RCC 7860 (cell line): Measurements from ENCODE around the gene WDR20.

Experiments
- DNase-seq: peaks from one replicate; pipeline ENCODE4 v3.0.0-alpha.2; 2015; ENCODE audit warnings: low spot score
- FAIRE-seq: peaks from 2 replicates; lab custom pipeline; 2012; peaks lifted over from hg19 to GRCh38; lab: Jason Lieb, UNC

The WDR20 gene

DNA sequence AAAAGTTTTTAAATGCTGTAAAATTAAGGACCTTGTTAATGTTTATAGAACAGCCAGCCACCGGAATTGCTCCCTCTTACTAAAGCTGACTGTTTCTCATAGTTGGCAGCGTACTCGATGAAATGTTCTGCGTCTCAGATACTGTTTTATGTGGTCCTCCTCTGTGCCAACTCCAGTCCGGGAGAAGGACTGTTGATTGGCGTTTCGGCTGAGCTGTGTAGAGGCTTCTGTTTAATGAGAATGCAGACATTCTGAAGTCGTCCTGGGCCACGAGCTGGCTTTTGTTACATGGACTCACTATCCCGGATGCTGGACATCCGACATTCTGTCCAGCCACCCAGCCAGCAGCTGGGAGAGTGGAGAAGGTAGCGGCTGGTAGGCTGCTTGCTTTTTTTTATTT, 75.4 kb downstream of the WDR20 start:
- DNase-seq (no peak), FAIRE-seq (no peak)

DNA sequence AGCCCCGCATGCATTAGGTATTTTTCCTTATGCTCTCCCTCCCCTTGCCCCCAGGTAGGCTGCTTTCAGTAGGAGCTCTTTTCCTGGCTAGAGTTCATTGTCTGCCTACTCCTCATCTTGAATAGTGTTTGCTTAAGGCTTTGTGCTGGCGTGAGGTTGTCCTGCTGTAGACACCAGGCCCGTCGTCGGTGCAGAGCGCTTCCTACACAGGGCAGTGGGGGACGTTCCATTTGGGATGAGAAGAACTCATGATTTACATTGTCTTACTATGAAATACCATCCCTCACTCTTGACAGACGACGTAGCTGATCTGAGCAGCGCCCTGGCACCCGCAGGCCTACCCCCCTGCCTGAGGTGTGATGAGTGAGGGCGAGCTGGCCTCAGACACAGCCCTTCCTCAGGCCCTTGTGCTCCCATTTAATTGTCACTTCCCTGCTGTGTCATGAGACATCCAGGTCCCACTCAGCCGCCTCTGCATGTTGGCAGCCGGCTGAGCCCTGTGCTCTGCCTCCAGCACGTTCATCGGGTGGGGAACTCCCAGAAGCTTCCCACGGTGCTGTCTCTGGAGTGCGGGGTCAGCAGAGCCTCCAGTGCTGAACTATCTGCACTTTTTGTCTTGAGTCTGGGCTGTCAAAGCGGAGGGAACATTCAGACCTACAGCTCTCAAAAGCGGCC, 76.0 kb downstream of the WDR20 start:
- DNase-seq = peak; percentile 11
- no peak for FAIRE-seq

DNA sequence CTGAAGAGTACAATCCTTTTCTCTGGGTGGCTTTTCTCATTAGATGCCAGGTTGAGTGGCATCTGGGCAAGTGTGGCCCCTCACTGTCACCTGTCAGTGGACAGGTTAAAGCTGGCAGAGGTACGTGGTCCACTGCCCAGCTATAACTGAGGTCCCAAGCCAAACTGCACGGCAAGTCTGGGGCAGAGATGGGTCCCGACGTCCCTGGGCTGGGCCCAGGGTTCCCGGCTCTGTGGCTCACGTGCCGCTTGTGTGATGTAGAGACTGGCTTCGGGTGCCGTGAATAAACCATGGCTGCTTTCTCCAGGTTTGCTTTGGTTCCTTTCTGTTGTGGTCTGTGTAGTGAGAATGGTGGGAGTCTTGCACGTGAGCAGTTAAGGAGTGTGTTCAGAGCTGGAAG, 77.7 kb downstream of the WDR20 start:
- DNase-seq (no peak), FAIRE-seq (no peak)

DNA sequence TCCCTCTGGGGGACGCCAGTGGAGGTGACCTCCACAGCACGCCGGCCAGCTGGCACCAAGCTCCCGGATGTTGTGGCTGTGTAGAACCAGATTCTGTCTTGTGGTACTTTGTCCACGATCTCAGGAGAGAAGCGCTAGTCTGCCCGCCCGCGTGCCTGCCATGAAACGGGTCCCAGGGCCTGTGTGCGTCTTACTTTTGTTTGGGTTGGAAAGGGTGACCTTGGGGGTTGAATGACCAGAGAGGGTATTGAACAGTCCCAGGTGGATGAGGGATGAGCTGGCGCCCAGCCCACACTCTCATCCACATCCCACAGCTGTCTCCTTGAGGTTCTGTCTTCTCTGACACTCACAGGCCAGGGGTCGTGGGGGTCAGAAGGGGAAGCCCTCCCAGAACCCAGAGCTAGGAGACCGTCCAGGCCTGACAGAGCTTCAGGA, 78.3 kb downstream of the WDR20 start:
- FAIRE-seq (no peak), DNase-seq (no peak)

DNA sequence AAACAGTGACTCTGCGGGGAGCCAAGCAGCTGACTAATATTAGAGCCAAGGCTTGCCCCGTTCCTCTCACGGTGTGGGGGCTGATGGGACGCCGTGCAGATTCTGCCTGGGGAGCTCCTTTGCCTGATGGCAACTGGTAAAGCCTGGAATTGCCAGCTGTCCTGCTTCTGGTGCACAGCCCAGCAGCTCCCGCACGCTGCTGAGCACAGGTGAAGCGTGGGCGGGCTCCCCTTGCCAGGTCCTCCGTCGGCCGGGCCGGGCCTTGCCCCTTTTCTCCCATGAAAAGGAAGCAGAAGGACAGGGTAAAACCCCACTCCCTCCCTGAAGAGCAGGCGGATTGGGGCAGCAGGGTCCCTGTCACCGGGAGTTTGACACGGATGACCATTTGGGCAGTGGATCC, 79.0 kb downstream of the WDR20 start:
- no peak for FAIRE-seq

DNA sequence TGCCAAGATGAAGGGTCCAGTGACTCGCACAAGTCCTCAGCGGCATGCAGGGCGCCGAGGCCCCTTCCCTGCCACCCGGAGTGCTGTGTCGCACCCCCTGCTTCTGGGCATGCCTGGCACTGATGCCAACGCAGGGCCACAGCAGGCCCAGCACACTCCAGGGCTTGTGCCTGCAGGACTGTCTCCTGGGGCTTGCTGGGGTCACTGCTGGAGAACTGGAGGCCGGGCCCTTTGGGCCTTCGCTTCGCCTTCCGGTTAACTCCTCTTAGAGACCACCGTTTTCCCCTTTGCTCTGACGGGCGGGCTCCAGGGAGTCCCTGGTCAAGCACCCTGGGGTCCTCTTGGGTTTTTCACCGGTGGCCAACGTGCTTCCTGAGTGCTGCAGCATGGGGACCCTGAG, 79.6 kb downstream of the WDR20 start:
- FAIRE-seq (no peak), DNase-seq (no peak)

More for the DNA sequence above, 79.0 kb downstream of the WDR20 start:
- DNase-seq = no peak

DNA sequence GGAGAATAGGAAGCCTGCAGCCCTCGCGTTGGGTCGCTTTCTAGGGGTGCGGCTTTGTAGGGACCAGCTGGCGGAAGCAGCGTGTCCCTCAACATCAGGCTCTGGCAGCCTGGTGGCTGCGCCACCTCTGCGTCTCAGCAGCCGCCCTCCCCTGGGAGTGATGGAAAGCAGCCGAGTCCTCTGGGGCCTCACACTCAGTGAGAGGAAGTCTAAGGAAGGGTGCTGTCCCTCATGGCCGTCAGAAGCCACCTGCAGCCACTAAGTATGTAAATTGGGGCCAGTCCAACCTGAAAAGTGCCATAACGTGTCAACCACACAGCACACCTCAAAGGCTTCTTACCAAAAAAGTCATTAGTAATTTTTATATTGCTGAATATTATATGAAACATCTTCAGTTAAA, 80.3 kb downstream of the WDR20 start:
- DNase-seq (no peak), FAIRE-seq (no peak)

DNA sequence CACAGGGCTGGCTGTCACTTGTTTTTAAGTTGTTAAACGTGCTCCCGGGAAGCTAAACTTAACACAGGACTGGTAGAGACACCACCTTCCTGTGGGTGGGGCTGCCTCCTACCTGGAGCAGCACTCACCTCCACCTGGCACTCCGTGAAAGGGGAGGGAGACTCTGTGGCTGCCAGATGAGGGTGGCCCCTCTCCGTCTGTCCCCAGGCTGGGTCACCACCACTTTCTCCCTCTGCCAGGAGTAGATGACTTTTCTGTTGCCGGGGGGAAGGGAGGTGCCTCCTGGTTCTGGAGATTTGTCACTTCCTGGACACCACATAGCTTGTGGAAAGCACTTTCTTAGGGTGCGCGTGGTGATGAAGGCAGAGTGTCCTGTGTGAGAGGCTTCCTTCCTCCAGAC, 81.3 kb downstream of the WDR20 start:
- DNase-seq = no peak
- FAIRE-seq = no peak

DNA sequence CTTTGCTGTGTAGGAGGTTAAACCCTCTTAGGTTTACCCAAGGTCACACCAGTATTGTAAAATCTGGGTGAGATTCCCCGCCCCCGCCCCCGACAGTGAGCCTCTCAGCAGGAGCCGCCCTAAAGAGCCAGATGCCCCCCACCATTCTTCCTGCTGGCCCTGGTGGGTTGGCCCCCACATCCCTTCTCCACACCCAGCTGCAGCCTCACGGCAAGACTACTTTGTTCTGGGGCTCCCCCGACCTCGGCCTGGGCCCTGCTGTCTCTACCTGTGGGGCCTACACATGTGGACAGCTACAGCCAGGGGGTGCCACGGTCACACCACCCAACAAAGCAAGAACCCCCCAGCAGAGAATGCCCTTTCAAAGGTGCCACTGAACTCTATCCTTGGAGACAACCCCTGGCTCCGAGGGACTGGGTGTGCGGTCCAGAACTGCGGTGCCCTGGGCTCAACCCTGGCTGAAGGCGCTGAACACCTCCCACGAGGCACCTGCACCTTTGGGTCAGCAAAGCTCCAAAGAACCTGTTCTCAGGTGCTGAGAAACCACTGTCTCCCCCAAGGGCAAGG, 82.4 kb downstream of the WDR20 start:
- FAIRE-seq (no peak), DNase-seq (no peak)

DNA sequence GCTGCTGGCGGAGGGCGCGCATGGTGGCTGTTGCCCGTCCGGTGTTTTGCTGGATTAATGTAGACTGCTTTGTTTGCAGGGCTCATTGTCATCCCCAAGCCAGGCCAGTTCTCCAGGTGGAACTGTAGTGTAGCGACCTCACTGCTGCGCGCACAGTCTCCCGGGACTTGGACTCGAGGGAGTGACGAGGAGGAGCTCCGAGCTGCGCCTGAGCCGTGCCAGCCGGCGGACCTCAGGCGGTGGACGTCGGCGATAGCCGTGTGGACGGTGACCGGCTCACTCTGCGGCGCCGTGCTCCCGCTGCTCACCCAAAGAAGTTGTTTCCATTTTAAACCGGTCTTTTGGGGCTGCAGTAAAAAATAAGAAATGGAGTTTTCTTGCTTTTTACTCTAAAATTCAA, 83.1 kb downstream of the WDR20 start:
- FAIRE-seq (no peak), DNase-seq (no peak)

DNA sequence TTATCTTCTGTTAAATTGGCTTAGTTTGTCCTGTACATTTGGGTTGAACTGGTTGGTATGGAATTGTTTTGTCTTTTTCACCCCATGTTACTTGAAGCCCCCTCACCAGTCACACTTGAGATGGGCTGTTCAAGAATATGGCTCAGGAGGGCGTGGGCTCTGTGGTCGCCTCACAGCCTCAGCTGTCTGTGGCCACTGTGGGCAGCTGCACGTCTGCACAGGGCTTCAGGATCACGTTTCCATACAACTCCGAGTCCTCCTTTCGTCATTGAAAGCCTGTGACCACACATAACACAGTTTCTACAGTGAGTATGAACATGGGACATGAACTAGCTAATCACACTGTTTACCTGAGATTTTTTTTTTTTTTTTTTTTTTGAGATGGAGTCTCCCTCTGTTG, 84.0 kb downstream of the WDR20 start:
- DNase-seq (no peak), FAIRE-seq (no peak)

DNA sequence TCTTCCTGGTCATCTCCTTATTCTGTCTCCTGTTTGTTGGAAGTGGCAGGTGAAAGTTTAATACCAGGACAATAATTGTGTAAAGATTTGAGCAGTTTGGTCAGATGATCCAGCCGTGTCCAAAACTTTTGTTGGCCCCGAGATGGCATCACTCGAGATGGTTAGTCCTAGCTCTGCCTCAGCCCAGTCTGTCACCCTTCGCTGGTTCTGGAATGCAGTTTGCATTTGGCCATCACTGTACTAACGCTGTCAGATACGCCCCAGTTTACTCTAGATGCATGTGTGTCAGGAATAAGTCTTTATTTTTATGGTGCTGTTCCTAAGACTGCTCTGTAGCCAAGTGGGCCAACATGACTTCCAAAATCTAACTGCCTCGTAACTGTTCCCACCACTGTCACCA, 85.7 kb downstream of the WDR20 start:
- no peak for FAIRE-seq
- DNase-seq = peak; percentile 17

DNA sequence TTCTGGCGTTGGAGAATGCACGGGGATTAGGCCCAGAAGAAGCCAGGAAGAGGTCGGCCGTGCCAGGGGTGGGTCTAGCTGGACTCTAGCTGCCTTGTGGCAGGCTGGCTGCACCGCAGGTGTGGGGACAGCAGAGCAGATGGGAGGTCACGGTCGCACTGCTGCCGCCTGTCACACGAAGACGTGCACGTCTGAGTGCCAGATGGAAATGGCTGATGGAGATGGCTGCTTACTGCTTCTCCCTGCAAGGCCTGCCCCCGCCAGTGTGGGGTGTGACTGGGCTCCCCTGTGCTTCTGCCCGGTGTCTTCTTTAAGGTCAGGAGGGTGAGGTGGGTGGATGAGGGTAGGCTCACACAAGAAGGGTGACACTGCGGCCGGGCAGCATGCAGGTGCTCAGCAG, 86.2 kb downstream of the WDR20 start:
- DNase-seq (no peak), FAIRE-seq (no peak)

DNA sequence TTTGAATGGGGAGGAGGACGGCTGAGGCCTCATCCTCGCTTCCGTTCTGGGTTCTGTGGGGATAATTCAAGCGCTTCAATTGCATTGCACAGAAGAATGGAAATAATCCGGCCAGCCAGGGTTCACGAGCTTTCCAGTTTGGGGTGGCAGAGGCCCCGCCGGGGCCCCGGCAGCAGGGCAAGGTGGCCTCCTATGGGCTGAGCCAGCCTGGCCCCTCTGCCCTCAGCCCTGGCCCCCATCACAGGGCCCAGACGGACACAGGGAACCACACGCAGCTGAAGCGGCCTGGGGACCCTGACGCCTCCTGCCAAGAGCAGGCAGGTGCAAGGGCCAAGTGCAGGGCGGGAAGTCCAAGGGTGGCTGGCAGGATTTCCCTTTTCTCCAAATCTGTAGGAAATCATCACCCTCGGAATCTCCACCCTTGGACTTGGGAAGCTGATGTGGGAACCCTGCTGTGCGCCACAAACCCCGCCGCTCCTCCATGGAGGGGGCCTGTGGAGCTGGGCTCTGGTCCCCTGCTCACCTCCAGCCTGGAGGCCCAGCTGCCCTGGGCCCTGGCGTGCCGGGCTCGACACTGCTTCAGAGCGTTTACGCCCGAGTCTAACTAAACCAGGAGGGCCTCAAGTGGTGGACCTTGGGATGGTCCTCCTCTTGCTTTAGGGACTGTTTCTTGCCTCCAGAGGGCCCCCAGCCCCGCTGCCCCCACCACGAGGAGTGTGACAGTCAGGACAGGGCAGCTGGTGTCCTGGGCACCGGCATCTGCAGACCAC, 86.8 kb downstream of the WDR20 start:
- FAIRE-seq = no peak
- DNase-seq = no peak

DNA sequence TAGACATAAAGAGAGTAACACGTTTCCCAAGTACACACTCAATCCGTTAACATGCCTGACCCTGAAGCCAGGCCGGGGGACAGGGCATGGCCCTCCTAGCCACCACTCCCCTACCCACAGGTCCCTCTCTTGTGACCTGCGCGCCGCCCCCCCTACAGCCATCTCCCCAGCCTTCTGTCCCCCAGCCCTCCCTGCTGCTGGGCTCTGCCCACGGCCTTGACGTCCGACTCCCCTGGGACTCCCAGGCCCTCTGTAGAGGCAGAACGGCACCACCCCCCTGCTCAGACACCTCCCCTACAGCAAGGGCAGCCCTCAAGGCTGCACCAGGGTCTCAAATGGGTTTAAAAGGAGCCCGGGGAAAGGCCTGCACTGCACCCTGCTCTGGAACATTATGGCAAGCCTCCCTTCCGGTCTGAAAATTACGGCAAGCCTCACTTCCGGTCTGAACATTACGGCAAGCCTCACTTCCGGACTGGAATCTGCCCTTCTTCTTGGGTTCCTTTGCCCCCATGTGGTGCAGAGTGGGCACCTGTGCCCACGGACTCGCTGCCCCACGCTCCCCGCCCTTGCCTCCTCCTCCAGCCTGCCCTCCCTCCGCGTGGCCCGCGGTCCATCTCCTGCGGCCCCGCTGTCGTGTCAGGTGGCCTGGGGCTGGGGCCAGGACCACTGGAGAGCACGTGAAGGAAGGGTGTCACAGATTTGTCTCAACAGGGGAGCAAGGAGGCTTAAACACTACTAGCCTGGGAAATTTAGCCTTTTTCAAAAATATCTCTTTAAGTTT, 87.7 kb downstream of the WDR20 start:
- FAIRE-seq = no peak
- DNase-seq = no peak

DNA sequence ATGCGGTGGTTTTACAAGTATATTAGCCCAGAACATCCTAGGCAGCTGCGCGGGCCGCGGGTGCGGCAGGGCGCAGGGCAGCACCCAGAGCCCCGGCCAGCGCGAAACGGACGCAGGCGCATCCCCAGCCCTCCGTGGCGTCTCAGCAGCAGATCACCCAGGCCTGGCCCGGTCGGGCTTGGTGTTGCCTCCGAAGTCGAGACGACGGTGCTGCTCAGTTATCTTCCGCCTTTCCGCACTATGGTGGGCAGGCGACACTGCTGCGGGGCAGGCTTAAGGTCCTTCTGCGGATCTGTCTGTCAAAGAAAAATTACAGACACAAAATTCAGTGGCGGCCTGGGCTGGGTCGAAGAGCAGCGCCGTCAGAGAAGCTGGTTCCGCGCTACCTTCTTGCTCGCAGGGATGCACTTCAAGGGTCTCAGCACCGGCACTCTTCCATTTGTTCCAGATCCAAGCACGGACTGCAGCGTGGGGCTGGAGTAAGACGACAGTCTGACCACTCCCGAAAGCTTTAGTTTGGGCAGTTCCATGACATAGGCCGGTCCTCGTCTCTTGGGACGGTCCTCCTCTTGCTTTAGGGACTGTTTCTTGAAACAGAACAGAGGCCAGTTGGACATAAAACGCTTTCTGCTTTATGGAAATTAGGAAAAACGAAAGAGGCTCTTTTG, 89.5 kb downstream of the WDR20 start:
- FAIRE-seq = no peak
- DNase-seq = no peak

DNA sequence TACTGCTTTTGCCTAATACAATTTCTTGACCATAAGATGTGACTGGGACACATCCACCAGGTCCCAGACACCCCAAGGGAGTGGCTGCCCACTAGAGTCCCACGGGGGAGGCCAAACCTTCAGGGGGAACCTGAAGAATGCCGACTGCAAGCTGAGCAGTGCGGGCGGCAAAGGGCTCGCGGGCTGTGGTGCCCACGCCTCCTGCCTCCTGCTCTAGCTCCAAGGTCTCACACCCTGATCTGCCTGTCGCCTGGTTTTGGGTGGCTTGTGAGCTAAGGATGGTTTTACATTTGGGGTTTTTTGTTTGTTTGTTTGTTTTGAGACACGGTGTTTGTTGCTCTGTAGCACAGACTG, 90.0 kb downstream of the WDR20 start:
- no peak for FAIRE-seq
- DNase-seq = no peak

DNA sequence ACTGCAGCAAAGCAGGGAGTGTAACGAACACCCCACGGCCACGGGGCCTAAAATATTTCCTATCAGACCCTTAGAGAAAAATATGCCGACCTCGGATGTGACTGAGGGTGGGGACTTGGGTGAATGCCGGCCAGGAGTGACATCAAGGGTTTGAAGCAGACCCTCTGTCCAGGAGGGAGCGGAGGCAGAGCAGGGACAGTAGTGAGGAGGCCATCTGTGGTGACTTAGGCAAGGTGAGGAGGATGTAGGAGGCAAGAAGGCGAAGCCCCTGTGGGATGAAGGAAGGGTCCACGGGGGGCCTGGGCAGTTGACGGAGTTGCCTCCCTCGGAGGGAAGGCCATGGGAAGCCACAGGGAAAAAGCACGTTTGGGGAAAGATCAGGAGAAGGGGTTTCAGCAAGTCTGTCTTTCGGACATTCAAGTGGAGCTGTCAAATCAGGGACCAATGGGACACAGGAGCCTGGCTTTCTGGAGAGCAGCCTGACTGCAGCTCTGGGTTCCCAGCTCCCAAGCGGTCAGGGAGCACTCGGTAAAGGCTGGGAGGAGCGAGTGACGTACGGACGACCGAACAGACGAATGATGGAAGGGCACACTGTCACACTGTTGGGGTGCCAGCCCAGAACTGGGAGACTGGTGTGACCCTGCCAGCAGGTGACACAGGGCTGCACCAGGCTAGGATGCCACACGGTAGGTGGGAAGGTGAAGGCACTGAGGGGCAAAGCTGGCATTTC, 90.9 kb downstream of the WDR20 start:
- FAIRE-seq (no peak), DNase-seq (no peak)

DNA sequence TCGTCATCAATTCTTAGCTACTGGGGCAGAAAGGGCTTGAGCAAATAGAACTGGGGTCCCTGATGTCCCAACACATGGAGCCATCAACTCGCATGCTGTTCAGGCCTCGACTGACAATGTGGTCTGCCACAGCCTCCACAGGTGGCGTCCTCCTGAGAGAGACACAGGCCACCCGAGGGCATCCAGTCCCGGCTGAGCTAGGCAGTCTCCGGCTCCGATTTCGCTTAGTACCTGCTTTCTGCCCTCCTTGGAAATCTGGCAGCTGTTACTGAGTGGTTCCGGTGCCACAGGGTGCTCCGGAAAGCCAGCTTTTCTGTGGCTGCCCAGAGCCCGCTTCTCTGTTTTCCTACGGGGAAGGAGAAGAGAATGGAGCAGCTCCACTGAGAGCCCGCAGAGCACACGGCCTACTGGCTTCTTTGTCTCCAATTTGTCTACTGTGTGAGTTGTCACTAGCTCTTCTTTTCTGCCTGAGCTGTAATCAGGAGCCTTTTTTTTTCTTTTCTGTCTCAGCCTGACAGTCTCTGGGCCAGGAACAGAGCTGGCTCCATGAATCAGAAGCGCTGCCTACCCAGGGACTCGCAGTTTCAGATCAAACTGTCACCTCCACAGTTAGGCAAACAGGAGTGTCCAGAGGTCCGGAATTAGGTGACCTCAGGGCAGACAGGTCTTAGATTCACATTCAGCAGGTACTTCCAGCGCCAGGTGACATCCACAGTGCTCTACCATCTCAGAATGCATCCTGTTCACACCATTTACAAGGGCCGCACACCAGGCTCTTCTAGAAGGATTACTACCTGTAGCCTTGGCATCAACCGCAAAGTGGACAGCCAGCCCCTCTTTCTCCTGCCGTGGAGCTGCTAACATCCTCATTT, 92.0 kb downstream of the WDR20 start:
- no peak for FAIRE-seq

DNA sequence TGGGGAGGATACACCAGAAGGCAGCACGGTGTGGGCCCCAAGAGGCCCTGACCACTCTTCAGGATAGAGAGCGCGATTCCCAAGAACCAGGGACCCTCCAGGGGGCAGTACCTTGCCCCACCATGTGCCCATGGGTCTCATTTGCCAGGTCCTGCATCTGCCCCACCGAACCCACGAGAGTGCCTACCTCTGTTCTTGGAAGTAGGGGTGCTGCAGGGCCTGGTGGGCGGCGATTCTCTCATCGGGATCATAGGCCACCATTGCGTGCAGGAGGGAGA, 92.6 kb downstream of the WDR20 start:
- no peak for FAIRE-seq
- no peak for DNase-seq

More for the DNA sequence above, 92.0 kb downstream of the WDR20 start:
- DNase-seq = no peak
